GM21619 (cell line): ENCODE results near the gene TJP2.
"Not testable (repeated sequence)": the region's sequence is repeated elsewhere in the genome, so short reads cannot be mapped to it uniquely, and the experiment has no call there.

Experiments used
- ATAC-seq: cut with Tn5 transposase; IDR thresholded peaks from one replicate; pipeline ENCODE4 v1.9.1; 2021; ENCODE audit not compliant: unreplicated experiment

Gene TJP2

GRCh38 chr9:69157751-69158466, 16.2 kb upstream of the TJP2 start:
- ATAC-seq, result no peak

DNA sequence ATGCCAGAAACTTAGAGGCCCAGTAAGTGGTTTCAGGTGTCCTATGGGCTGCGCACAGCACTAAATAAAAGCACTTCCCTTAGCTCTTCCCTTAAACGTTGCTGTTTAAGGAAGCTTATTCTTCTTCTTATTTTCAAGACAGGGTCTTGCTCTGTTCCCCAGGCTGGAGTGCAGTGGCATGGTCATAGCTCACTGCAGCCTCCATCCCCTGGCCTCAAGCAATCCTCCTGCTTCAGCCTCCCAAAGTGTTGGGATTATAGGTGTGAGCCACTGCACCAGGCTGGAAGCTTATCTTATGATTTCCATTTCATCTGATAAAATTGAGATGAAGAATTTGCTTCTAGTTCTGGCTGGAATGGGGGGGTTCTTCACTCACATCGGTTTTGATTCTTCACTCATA, 15.6 kb upstream of the TJP2 start:
- ATAC-seq, result no peak

DNA sequence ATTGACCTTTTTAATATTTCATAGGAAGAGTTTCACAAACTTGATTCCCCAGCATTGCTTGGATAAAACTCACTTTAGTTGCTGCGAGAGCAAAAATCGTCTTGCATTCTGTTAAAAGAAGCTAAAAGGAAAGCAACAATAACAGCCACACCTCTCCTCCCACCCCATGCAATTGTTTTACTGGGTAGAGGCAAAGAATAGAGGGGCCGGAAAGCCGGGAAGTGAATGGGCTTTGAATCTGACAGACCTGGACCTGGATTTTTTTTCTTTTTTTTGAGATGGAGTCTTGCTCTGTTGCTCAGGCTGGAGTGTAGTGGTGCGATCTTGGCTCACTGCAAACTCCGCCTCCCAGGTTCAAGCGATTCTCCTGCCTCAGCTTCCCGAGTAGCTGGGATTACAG, 9.5 kb upstream of the TJP2 start:
- ATAC-seq, result not testable (repeated sequence)

- no peak for ATAC-seq
Observed at GRCh38 chr9:69165581-69165980, 8.5 kb upstream of the TJP2 start.

- peak; percentile 45 for ATAC-seq
Observed at GRCh38 chr9:69168709-69169217, 5.3 kb upstream of the TJP2 start.

- no peak for ATAC-seq
Observed at GRCh38 chr9:69170231-69170630, 3.8 kb upstream of the TJP2 start.

- ATAC-seq, result no peak
Observed at GRCh38 chr9:69171049-69171448, 3.0 kb upstream of the TJP2 start.

GRCh38 chr9:69171517-69171916, 2.6 kb upstream of the TJP2 start:
- ATAC-seq, result no peak

DNA sequence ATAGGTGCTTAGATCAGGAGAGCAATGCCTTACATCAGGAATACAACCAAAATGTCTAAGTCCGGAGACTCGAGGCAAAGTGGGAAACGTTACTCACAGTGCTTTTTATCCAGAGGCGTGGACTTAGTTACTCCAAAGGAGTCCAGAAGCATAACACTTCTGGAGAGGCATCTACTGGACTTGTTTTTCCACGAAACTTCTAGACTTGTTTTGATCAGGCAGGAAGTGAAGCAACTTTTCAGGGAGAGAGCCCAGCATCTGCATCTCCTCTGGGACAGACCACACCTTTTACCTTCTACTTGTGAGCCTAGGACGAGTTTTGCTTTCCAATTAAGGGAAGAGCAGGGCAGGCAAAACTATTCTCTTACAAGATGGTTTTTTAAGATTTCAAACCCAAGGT, 1.2 kb upstream of the TJP2 start:
- ATAC-seq, result no peak

DNA sequence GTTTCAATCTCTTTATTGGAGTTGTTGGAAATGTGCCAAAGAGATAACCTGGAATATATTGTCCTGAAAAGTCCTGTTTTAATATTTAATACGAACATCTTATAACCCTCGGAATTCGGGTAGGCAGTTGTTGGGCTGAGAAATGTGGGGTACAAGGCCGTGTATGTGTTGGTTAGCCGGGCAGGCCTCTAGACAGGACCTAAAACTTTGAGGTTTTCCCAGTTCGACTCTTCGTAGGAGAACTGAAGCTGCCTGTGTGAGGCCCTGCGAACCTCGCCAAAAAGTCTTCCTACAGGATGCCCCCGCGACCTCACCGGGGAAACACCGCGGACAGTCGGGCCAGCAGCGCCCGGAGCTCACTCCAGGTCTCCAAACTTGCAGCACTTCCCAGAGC, 583 bp upstream of the TJP2 start:
- ATAC-seq, result no peak

- peak; percentile 50 for ATAC-seq
Observed at GRCh38 chr9:69174616-69175463, 763 bp downstream of the TJP2 start.

DNA sequence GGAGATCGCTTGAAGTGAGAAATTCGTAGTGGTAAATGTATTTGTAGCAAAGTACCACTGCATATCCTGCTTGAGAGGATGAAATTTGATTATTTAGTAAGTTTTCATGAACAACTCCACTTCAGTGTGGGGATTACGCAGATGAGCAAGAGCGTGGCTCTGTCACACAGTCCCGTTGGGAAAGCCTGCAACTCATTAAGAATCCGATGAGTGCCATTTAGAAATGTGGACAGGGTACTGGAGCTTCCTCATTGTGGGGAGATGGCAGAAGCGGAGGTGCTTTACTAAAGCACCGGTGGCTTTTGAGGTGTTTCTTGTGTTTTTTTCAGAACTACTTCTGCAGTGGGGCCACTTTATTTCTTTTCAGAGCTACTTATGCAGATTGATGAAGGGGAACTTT, 1.4 kb downstream of the TJP2 start:
- ATAC-seq, result peak; percentile 10

DNA sequence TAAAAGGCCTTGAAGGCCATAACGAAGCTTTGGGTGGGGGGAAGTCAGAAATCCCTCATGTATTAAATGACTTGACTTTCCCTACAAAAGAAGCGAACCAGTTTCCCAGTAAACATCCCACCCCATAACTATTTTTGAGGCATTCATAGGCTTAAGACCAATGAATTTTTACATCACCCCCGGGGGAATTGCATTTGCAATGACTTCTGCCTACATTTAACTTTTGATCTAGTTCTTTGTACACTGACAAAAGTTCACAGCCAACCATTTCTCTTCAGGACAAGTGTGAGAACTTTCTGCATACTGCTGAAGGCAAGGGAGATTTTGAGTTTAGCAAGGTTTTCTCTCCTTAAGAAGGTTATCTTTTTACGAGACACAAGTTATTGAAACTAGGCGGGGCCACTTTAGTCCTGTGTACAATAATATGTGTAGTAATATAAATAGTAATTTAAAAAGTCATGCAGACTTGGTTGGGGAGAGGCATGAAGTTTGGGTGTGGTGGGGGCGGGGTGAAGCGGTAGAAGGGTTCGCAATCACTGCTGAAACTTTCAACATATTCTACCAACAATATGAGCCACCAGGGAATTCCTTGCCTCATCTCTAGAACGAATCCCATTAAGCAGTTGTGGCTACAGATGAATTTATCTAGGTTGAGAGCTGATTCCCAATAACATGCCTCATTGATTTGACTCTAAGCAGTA, 2.5 kb downstream of the TJP2 start:
- ATAC-seq, result no peak

DNA sequence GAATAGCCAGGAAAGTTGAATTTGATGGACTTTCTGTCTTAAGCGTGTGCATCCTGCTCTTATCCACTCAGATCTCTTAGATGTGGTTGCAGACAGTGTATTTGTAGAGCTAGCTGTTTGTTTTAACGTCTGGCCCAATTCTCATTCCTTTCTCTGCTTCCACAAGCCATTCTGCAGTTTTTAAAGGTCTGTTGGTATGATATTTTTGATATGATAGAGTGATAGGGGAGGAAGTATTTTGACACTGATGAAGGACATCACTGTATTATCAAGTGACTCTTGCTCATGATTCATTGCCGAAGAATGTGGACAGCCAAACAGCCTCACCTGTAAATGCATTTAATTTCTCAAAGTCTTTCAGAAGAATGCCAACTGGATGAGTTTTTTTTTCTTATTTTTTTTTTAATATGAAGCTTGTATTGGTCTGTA, 4.5 kb downstream of the TJP2 start:
- ATAC-seq, result no peak

DNA sequence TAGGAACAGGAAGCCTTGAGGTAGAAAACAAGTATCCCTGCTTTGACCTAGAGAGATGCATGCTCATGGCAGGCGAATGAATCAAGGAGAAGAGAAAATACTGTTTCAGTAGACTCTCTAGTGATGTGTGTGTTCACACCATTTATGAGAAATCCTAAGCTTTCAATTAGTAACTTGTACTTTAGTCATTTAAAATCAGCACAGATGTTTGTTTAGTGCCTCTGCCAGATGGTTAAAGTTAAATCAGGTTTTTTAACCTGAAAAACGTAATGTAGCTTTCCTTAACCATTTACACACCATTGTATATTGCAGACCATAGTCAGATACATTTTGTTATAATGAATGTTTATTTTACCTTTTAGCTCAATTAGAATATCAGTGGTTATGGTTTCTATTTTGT, 5.0 kb downstream of the TJP2 start:
- ATAC-seq, result no peak

DNA sequence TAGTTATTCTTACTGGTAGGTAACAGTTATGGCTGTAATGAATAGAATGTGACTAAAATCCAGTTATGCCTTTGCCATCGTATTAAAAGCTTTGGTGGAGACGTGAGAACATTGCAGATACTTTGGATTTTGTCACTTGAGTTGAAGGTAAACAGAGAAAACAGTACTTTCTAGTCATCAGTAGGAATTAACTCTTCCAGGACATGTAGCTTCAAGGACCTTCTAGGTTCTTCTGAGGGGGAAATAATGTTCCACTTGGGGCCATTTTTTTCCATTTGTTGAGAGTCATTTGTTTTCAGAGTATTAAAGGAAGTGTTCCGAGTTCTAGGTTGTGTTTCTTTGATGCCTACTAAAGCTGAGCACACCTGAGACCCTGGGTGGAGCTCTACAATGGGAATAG, 6.1 kb downstream of the TJP2 start:
- ATAC-seq, result no peak

- ATAC-seq, result no peak
Observed at GRCh38 chr9:69180670-69181069, 6.6 kb downstream of the TJP2 start.

- ATAC-seq, result no peak
Observed at GRCh38 chr9:69181908-69182353, 7.9 kb downstream of the TJP2 start.

GRCh38 chr9:69184266-69184665, 10.2 kb downstream of the TJP2 start:
- no peak for ATAC-seq

- no peak for ATAC-seq
Observed at GRCh38 chr9:69186841-69187611, 12.9 kb downstream of the TJP2 start.

DNA sequence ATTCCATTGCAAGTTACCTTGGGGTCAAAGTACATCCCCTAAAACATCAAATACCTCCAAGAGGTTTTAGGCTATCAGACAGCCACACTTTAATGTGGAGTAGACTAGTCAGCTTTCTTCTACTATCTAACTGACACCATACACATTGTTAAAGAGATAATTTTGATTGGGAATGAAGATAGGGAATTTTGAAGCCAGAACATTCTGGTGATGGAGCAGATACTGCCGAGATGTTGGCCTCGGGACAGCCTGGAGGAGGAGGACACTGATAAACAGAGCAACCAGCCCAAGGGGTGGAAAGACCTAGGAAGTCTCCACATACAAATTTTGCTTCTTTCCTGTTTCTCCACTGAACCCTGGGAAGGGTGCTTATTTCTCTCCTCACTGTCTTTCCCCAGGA, 14.9 kb downstream of the TJP2 start:
- ATAC-seq, result no peak
